ES-I3 (cell line): ENCODE results near the gene C9orf78.

ENCODE experiments used
- H3K36me3 ChIP-seq: 2 replicates; pipeline ENCODE4 v1.6.1; 2013; ENCODE audit warnings: mild to moderate bottlenecking, low read length, control low read depth, moderate library complexity; ENCODE audit not compliant: insufficient read depth
- H3K4me1 ChIP-seq: 2 replicates; pipeline ENCODE4 v1.6.1; 2013; ENCODE audit warnings: mild to moderate bottlenecking, control low read depth, low read length; ENCODE audit not compliant: insufficient read depth
- H3K9ac ChIP-seq: 2 replicates; pipeline ENCODE4 v1.6.1; 2013; ENCODE audit warnings: low read depth, mild to moderate bottlenecking, low read length, moderate library complexity
- H3K9me3 ChIP-seq: 2 replicates; pipeline ENCODE4 v1.6.1; 2013; ENCODE audit warnings: mild to moderate bottlenecking, low read length, moderate library complexity; ENCODE audit not compliant: control insufficient read depth, insufficient read depth

The C9orf78 gene, protein sequence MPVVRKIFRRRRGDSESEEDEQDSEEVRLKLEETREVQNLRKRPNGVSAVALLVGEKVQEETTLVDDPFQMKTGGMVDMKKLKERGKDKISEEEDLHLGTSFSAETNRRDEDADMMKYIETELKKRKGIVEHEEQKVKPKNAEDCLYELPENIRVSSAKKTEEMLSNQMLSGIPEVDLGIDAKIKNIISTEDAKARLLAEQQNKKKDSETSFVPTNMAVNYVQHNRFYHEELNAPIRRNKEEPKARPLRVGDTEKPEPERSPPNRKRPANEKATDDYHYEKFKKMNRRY

GRCh38 chr9:129835128-129835859 is at the start of gene C9orf78, which contains the start of gene USP20:
C9orf78 (minus strand) TSS chr9:129835275; CDS start chr9:129835221, 54 bp downstream.
USP20 (plus strand) TSS chr9:129835458; CDS start chr9:129852556, 17,098 bp downstream.
- no peaks in the 10 kb centered on the region for H3K9me3 ChIP-seq
- 0 out of 2 replicates have a peak, but pooled peaks cover under 1% of the 10 kb centered on the region for H3K36me3 ChIP-seq
- H3K9ac ChIP-seq = peak within 1 kb of the TSS; percentile 86
- H3K4me1 ChIP-seq = peaks cover 12% of the 10 kb centered on the region; the same call in 1 of the 2 replicates

- Histone ChIP-seq H3K9me3 (no peaks in the 10 kb centered on the region), H3K4me1 (peaks cover 21% of the 10 kb centered on the region; the same call in 1 of the 2 replicates), H3K36me3 (0 out of 2 replicates have a peak, but pooled peaks cover 2% of the 10 kb centered on the region), H3K9ac (peak overlapping the region; percentile 37)
These were observed 49.3 kb upstream of the C9orf78 start for GRCh38 chr9:129884220-129885017.

- Histone ChIP-seq H3K4me1 (peaks cover 7% of the 10 kb centered on the region; the same call in 1 of the 2 replicates), H3K9me3 (no peaks in the 10 kb centered on the region), H3K36me3 (peaks cover 2% of the 10 kb centered on the region; the same call in 1 of the 2 replicates), H3K9ac (no peak overlapping the region)
These were observed 46.7 kb upstream of the C9orf78 start for GRCh38 chr9:129881547-129882324.

- H3K9ac ChIP-seq = no peak overlapping the region
- H3K4me1 ChIP-seq = no peaks in the 10 kb centered on the region
- peaks cover 2% of the 10 kb centered on the region; the same call in 1 of the 2 replicates for H3K36me3 ChIP-seq
- H3K9me3 ChIP-seq = no peaks in the 10 kb centered on the region
These were observed 45.8 kb upstream of the C9orf78 start for GRCh38 chr9:129880654-129881546.

GRCh38 chr9:129879991-129880653 is 45.0 kb upstream of the C9orf78 start:
- Histone ChIP-seq H3K9me3 (no peaks in the 10 kb centered on the region), H3K4me1 (no peaks in the 10 kb centered on the region), H3K9ac (no peak overlapping the region), H3K36me3 (peaks cover 2% of the 10 kb centered on the region; the same call in 1 of the 2 replicates)

DNA sequence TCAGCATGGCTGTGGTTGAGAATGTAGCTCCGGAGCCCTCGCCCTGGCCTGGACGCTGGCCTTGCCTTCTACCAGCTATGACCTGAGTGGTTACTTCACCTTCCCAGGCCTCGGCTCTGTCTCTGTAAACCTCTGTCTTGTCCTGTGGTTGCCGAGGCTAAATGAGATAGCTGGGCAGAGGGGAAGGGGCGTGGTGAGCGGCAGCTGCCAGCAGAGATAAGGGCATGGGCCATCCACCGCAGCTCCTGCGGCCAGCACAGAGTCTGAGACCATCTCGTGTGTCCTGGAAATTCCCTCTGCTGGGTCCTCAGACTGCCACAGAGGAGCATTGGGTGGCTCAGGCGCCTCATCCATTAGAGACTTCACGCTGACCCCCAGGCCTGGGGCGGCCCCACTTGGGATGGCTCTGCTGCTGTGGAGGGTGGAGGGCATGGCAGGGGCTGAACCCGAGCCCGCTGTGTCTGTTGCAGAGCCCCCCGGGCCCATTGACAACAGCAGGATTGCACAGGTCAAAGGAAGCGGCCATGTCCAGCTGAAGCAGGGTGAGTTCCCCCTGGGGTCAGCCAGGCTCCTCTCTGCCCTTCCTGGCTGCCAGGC is 44.1 kb upstream of the C9orf78 start:
- no peaks in the 10 kb centered on the region for H3K4me1 ChIP-seq
- H3K9me3 ChIP-seq = no peaks in the 10 kb centered on the region
- no peak overlapping the region for H3K9ac ChIP-seq
- peaks cover 2% of the 10 kb centered on the region; the same call in 1 of the 2 replicates for H3K36me3 ChIP-seq

DNA sequence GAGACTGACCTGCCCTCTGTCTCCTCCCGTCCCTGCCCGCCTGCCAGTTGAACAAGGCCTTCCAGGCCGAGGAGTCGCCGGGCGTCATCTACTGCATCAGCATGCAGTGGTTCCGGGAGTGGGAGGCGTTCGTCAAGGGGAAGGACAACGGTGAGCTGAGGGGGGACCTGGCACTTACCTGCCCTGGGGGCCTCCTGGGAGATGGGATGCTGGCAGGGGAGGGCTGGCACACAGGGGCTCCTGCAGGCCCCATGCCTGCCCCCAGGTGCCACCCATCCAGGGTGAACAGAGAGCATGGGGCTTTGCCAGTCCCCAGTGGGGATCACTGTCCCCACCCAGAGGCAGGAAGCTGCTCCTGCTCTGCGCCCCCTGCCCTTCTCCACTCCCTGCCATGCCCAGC is 43.2 kb upstream of the C9orf78 start:
- H3K9me3 ChIP-seq = no peaks in the 10 kb centered on the region
- peaks cover 2% of the 10 kb centered on the region; the same call in 1 of the 2 replicates for H3K36me3 ChIP-seq
- no peaks in the 10 kb centered on the region for H3K4me1 ChIP-seq
- H3K9ac ChIP-seq = no peak overlapping the region

DNA sequence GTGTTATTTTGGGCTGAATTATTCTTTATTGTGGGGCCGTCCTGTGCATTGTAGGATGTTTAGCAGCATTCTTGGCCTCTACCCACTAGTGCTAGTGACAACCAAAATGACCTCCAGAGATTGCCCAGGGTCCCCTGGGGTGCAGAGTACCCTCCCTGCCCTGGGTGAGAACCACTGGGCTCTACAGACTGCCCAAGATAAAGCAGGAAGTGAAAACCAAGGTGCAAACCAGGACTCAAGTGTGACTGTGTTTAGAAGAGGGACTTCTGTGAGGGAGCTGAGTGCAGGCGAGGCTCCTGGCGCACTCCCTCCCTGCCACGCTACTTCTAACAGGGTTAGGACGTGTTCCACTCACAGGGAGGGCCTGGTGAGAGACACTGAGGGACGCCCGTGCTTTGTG is 41.7 kb upstream of the C9orf78 start:
- no peaks in the 10 kb centered on the region for H3K9me3 ChIP-seq
- H3K9ac ChIP-seq = no peak overlapping the region
- H3K4me1 ChIP-seq = no peaks in the 10 kb centered on the region
- peaks cover 2% of the 10 kb centered on the region; the same call in 1 of the 2 replicates for H3K36me3 ChIP-seq

GRCh38 chr9:129875687-129876395 is 40.8 kb upstream of the C9orf78 start:
- Histone ChIP-seq H3K4me1 (no peaks in the 10 kb centered on the region), H3K9me3 (no peaks in the 10 kb centered on the region), H3K36me3 (no peaks in the 10 kb centered on the region; the same call in 1 of the 2 replicates), H3K9ac (no peak overlapping the region)

DNA sequence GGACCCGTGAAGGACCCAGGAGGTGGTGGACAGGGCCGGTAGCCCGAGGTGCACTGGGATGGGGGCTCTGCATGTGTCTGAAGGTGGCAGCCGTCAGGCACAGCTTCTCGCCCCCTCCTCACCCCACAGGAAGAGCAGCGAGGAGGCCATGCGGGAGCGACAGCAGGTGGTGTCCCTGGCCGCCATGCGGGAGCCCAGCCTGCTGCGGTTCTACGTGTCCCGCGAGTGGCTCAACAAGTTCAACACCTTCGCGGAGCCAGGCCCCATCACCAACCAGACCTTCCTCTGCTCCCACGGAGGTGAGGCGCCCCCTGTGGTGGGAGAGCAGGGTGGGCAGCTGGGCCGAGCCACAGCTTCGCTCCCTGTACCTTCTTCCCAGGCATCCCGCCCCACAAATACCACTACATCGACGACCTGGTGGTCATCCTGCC is 40.1 kb upstream of the C9orf78 start:
- Histone ChIP-seq H3K36me3 (no peaks in the 10 kb centered on the region; the same call in 1 of the 2 replicates), H3K4me1 (no peaks in the 10 kb centered on the region), H3K9ac (no peak overlapping the region), H3K9me3 (no peaks in the 10 kb centered on the region)

DNA sequence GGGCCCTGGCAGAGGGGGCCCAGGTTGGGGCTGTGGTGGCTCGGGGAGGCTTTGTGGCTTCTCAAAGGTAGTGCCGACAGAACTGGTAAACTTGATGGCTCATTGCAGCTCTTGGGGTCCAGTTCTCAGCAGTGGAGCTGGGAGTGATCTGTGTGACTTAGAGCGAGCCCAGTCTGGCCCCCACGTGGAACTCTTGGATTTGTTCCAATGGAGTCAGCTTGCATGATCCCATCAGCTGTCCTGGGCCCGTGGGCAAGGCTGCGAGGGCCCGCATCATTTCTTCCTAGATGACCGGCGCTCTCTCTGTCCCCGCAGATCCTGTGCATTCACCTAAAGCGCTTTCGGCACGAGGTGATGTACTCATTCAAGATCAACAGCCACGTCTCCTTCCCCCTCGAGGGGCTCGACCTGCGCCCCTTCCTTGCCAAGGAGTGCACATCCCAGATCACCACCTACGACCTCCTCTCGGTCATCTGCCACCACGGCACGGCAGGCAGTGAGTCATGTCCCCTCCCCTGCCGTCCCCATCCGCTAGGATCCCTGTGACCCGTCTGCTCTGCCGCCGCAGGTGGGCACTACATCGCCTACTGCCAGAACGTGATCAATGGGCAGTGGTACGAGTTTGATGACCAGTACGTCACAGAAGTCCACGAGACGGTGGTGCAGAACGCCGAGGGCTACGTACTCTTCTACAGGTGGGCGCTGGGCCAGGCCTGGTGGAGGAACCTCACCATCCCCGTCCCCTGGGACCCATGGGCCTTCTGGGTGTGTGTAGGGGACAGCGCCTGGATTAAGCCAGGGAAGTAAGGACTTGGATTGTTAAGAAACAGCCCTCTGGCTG is 39.4 kb upstream of the C9orf78 start:
- Histone ChIP-seq H3K9ac (no peak overlapping the region), H3K36me3 (no peaks in the 10 kb centered on the region; the same call in 1 of the 2 replicates), H3K9me3 (no peaks in the 10 kb centered on the region), H3K4me1 (no peaks in the 10 kb centered on the region)
